OCI-LY3 (cell line): ENCODE data around the gene CCL7.

ENCODE experiments used
- H2AFZ ChIP-seq: fragments of 200-600, 300-600 bp; shearing (Covaris generic); 2 replicates; pipeline ENCODE4 v1.6.0; 2014; ENCODE audit warnings: antibody characterized with exemption, low read depth, low read length
- H3K27ac ChIP-seq: fragments of 200-600, 300-600 bp; sonication (generic); 2 replicates; pipeline ENCODE4 v1.5.1; 2014; ENCODE audit warnings: mild to moderate bottlenecking, low read length, moderate library complexity, mixed read lengths
- H3K27me3 ChIP-seq: fragments of 200-600, 300-600 bp; sonication (generic); 2 replicates; pipeline ENCODE4 v1.6.1; 2014; ENCODE audit warnings: low read depth, low read length, mixed read lengths
- H3K36me3 ChIP-seq: fragments of 200-600, 300-600 bp; sonication (generic); replicated peaks from 2 replicates; pipeline ENCODE3; 2014; ENCODE audit warnings: low read depth, low read length, mixed read lengths
- H3K4me1 ChIP-seq: fragments of 300-600, 200-600 bp; sonication (generic); 2 replicates; pipeline ENCODE4 v1.6.1; 2014; ENCODE audit warnings: low read length, mixed read lengths
- H3K4me2 ChIP-seq: fragments of 200-600, 300-600 bp; sonication (generic); 2 replicates; pipeline ENCODE4 v1.6.1; 2014; ENCODE audit warnings: low read length, mixed read lengths
- H3K4me3 ChIP-seq: fragments of 300-600, 200-600 bp; sonication (generic); 2 replicates; pipeline ENCODE4 v1.5.1; 2014; ENCODE audit warnings: antibody characterized with exemption, mild to moderate bottlenecking, low read length, moderate library complexity
- H3K79me2 ChIP-seq: fragments of 300-600, 200-600 bp; shearing (Covaris generic); 2 replicates; pipeline ENCODE4 v1.6.1; 2014; ENCODE audit warnings: mild to moderate bottlenecking, low read length, mixed read lengths
- H3K9ac ChIP-seq: fragments of 300-600, 200-600 bp; shearing (Covaris generic); 2 replicates; pipeline ENCODE4 v1.6.0; 2014; ENCODE audit warnings: mild to moderate bottlenecking, low read length, moderate library complexity
- H3K9me3 ChIP-seq: fragments of 200-600, 300-600 bp; shearing (Covaris generic); 2 replicates; pipeline ENCODE4 v1.6.1; 2014; ENCODE audit warnings: low read length, mixed read lengths; ENCODE audit not compliant: insufficient read depth
- H4K20me1 ChIP-seq: fragments of 200-600, 300-600 bp; sonication (generic); 2 replicates; pipeline ENCODE4 v1.6.1; 2016; ENCODE audit warnings: low read length, mixed read lengths; ENCODE audit not compliant: insufficient read depth
- CTCF ChIP-seq: fragments of 200-600, 300-600 bp; sonication (generic); IDR thresholded peaks from 2 replicates; pipeline ENCODE4 v1.5.1; 2014; ENCODE audit warnings: antibody characterized with exemption, low read length, low read depth
- EZH2phosphoT487 ChIP-seq: fragments of 200-600 bp; shearing (Covaris generic); IDR thresholded peaks from 2 replicates; pipeline ENCODE4 v1.6.1; 2018; ENCODE audit warnings: antibody characterized with exemption, mixed run types, low read depth

CCL7 gene

GRCh38 chr17:34252095-34252443, 18.0 kb upstream of the CCL7 start:
- Histone ChIP-seq H3K79me2 (no peaks in the 10 kb centered on the region), H3K4me2 (no peak overlapping the region), H3K27ac (no peak overlapping the region), H3K9me3 (no peaks in the 10 kb centered on the region), H3K4me3 (no peak overlapping the region), H2AFZ (no peak overlapping the region), H3K36me3 (no peaks in the 10 kb centered on the region), H4K20me1 (peaks cover 18% of the 10 kb centered on the region; the same call in 1 of the 2 replicates), H3K27me3 (peaks cover 95% of the 10 kb centered on the region), H3K9ac (no peak overlapping the region), H3K4me1 (peaks cover 25% of the 10 kb centered on the region)
- TF ChIP-seq CTCF (no peak), EZH2phosphoT487 (no peak)

- H4K20me1 ChIP-seq: peaks cover 18% of the 10 kb centered on the region; the same call in 1 of the 2 replicates
- H3K27me3 ChIP-seq: peaks cover 95% of the 10 kb centered on the region
- H3K4me1 ChIP-seq: peaks cover 25% of the 10 kb centered on the region
- TF ChIP-seq CTCF (no peak), EZH2phosphoT487 (no peak)
- H2AFZ ChIP-seq: no peak overlapping the region
- H3K36me3 ChIP-seq: no peaks in the 10 kb centered on the region
- no peaks in the 10 kb centered on the region for H3K9me3 ChIP-seq
- no peaks in the 10 kb centered on the region for H3K79me2 ChIP-seq
- no peak overlapping the region for H3K4me2 ChIP-seq
- no peak overlapping the region for H3K9ac ChIP-seq
- H3K27ac ChIP-seq: no peak overlapping the region
- H3K4me3 ChIP-seq: no peak overlapping the region
Measured at GRCh38 chr17:34252444-34253138, 17.4 kb upstream of the CCL7 start.

GRCh38 chr17:34253139-34253525, 16.9 kb upstream of the CCL7 start:
- peaks cover 18% of the 10 kb centered on the region; the same call in 1 of the 2 replicates for H4K20me1 ChIP-seq
- no peaks in the 10 kb centered on the region for H3K9me3 ChIP-seq
- TF ChIP-seq EZH2phosphoT487 (no peak), CTCF (no peak)
- peaks cover 94% of the 10 kb centered on the region for H3K27me3 ChIP-seq
- H3K79me2 ChIP-seq: no peaks in the 10 kb centered on the region
- H3K27ac ChIP-seq: no peak overlapping the region
- no peaks in the 10 kb centered on the region for H3K36me3 ChIP-seq
- no peak overlapping the region for H3K4me3 ChIP-seq
- H3K4me1 ChIP-seq: peaks cover 25% of the 10 kb centered on the region
- H2AFZ ChIP-seq: no peak overlapping the region
- no peak overlapping the region for H3K4me2 ChIP-seq
- no peak overlapping the region for H3K9ac ChIP-seq

- Histone ChIP-seq H3K9me3 (no peaks in the 10 kb centered on the region), H3K4me1 (peaks cover 15% of the 10 kb centered on the region), H3K9ac (no peak overlapping the region), H3K36me3 (no peaks in the 10 kb centered on the region), H4K20me1 (peaks cover 14% of the 10 kb centered on the region; the same call in 1 of the 2 replicates), H3K27me3 (peaks cover 96% of the 10 kb centered on the region), H3K27ac (no peak overlapping the region), H2AFZ (no peak overlapping the region), H3K4me2 (no peak overlapping the region), H3K4me3 (no peak overlapping the region), H3K79me2 (no peaks in the 10 kb centered on the region)
- TF ChIP-seq EZH2phosphoT487 (no peak), CTCF (no peak)
Measured at GRCh38 chr17:34254146-34254545, 15.9 kb upstream of the CCL7 start.
